BLaER1 (cell line): ENCODE results near the gene NEGR1.

Experiments used
- H3K27ac ChIP-seq: shearing (Covaris generic); formaldehyde crosslinking; 2 replicates; pipeline ENCODE4 v1.8.1; 2022
- H3K27me3 ChIP-seq: shearing (Covaris generic); formaldehyde crosslinking; 2 replicates; pipeline ENCODE4 v1.8.1; 2022
- H3K36me3 ChIP-seq: shearing (Covaris generic); formaldehyde crosslinking; 2 replicates; pipeline ENCODE4 v1.8.1; 2022
- H3K4me1 ChIP-seq: shearing (Covaris generic); formaldehyde crosslinking; 2 replicates; pipeline ENCODE4 v1.8.1; 2022
- H3K4me2 ChIP-seq: shearing (Covaris generic); formaldehyde crosslinking; 2 replicates; pipeline ENCODE4 v1.8.1; 2022
- H3K4me3 ChIP-seq: shearing (Covaris generic); formaldehyde crosslinking; 2 replicates; pipeline ENCODE4 v1.8.1; 2022
- H3K9ac ChIP-seq: shearing (Covaris generic); formaldehyde crosslinking; 2 replicates; pipeline ENCODE4 v1.8.1; 2022
- H3K9me3 ChIP-seq: shearing (Covaris generic); formaldehyde crosslinking; 2 replicates; pipeline ENCODE4 v1.8.1; 2022
- H4K20me1 ChIP-seq: shearing (Covaris generic); formaldehyde crosslinking; 2 replicates; pipeline ENCODE4 v1.8.1; 2022
- Cebpa-rat ChIP-seq: shearing (Covaris generic); IDR thresholded peaks from 2 replicates; pipeline ENCODE4 v1.8.1; 2022

The NEGR1 gene

DNA sequence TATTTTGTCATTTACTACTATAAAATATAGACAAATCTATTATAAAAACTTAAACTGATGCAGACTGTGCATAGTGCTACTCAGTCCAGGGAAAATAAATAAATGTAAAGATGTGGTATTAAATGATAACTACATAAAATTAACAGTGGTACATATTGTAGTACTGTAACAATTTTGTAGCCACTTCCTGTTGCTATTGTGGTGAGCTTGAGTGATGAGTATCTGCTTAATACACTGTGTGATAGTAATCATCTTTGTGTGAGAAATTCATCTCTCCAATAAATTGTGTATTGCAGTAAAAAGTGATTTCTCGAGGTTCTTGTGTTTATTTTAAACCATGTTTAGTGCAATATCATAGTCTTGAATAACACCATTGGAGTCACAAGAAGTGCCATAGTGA is 848.1 kb downstream of the NEGR1 start:
- H3K36me3 ChIP-seq = no peaks in the 10 kb centered on the region
- H3K27ac ChIP-seq = no peak overlapping the region
- no peak for TF ChIP-seq Cebpa-rat
- no peak overlapping the region for H3K9ac ChIP-seq
- no peaks in the 10 kb centered on the region for H3K9me3 ChIP-seq
- no peaks in the 10 kb centered on the region for H3K27me3 ChIP-seq
- no peak overlapping the region for H3K4me3 ChIP-seq
- no peaks in the 10 kb centered on the region; the same call in 1 of the 2 replicates for H4K20me1 ChIP-seq
- no peak overlapping the region for H3K4me2 ChIP-seq
- H3K4me1 ChIP-seq = no peaks in the 10 kb centered on the region

DNA sequence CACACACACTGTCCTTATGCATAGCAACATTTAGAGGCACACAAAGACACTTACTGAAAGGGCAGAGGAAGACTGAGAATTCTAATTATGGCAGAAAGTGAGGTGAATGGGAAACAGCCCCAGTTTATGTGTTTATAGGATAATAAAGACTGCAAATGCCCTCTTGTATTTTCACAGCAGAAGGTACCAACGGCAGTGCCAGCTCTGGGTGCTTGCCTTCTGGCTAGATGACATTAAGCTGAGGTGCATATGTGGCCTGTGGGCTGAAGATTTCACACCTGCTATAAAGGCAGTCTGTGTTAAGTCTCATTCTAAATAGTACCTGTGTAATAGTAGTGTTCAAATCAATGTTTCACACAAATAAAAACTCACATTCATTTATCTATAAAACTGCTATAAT is 854.3 kb downstream of the NEGR1 start:
- no peaks in the 10 kb centered on the region for H3K36me3 ChIP-seq
- H3K9ac ChIP-seq = no peak overlapping the region
- H4K20me1 ChIP-seq = peaks cover 28% of the 10 kb centered on the region; the same call in 1 of the 2 replicates
- no peak for TF ChIP-seq Cebpa-rat
- H3K4me1 ChIP-seq = no peaks in the 10 kb centered on the region
- H3K9me3 ChIP-seq = no peaks in the 10 kb centered on the region
- no peak overlapping the region for H3K4me2 ChIP-seq
- H3K27ac ChIP-seq = no peak overlapping the region
- no peaks in the 10 kb centered on the region for H3K27me3 ChIP-seq
- no peak overlapping the region for H3K4me3 ChIP-seq

DNA sequence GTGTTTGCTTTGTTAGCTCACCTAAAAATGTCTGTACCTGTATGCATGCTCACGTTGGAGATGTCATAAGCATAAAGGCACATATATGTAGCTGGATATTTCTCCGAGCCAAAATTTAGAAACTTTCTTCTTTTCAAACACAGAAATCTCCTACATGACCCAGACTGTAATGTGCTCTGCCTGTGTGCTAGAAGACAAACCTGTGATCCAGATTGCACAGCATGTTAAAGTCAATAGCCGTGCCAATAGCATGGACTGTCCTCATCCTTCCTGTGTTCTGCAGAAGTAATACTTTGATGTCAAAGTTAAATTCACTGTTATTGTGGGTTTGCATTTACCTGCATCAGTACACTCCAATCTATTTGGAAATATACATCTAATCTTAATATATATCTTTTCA is 855.3 kb downstream of the NEGR1 start:
- peaks cover 37% of the 10 kb centered on the region; the same call in 1 of the 2 replicates for H4K20me1 ChIP-seq
- H3K36me3 ChIP-seq = no peaks in the 10 kb centered on the region
- no peak overlapping the region for H3K4me3 ChIP-seq
- H3K9me3 ChIP-seq = no peaks in the 10 kb centered on the region
- no peak overlapping the region for H3K4me2 ChIP-seq
- H3K27me3 ChIP-seq = no peaks in the 10 kb centered on the region
- no peak overlapping the region for H3K9ac ChIP-seq
- no peak for TF ChIP-seq Cebpa-rat
- H3K4me1 ChIP-seq = no peaks in the 10 kb centered on the region
- H3K27ac ChIP-seq = no peak overlapping the region

DNA sequence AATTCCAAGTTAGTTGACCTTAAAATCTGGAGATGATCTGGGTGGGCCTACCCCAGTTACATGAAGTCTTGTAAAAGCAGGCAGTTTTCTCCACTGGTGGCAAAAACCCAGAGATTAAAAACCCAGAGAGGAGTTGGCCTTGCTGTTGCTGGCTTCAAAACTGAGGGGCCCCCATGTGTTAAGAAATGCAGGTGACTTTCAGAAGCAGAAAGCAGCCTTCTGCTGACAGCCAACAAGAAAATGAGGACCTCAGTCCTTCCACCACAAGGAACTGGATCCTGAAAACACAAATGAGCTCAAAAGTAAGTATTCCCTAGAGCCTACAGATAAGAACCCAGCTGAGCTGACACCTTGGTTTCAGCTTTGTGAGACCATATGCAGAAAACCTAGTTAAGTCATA is 857.8 kb downstream of the NEGR1 start:
- Histone ChIP-seq H3K9ac (no peak overlapping the region), H3K4me3 (no peak overlapping the region), H3K4me1 (no peaks in the 10 kb centered on the region), H3K36me3 (no peaks in the 10 kb centered on the region), H3K4me2 (no peak overlapping the region), H3K9me3 (no peaks in the 10 kb centered on the region), H3K27me3 (no peaks in the 10 kb centered on the region), H3K27ac (no peak overlapping the region), H4K20me1 (peaks cover 41% of the 10 kb centered on the region; the same call in 1 of the 2 replicates)
- TF ChIP-seq Cebpa-rat = no peak

DNA sequence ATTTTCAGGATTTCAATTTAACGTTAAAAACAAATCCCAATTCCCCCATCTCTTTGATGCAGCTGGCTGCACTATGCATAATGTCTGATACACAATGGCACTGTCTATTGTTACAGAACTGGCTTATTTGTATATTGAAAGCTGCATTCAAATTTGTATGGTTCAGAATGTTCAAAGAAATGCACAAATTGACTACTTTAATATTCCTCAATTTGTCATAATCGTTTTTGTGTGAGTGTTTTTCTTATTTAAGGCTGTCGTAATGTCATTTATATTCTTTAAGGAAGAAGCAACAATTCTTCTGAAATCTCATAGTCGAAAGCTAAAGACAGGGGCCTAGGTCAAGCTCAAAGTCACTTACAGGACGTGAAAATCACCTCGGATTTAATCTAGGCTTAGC is 860.1 kb downstream of the NEGR1 start:
- no peaks in the 10 kb centered on the region for H3K9me3 ChIP-seq
- no peak overlapping the region for H3K9ac ChIP-seq
- H3K36me3 ChIP-seq = no peaks in the 10 kb centered on the region
- no peaks in the 10 kb centered on the region for H3K27me3 ChIP-seq
- peaks cover 35% of the 10 kb centered on the region; the same call in 1 of the 2 replicates for H4K20me1 ChIP-seq
- no peak overlapping the region for H3K27ac ChIP-seq
- H3K4me1 ChIP-seq = no peaks in the 10 kb centered on the region
- TF ChIP-seq Cebpa-rat = no peak
- no peak overlapping the region for H3K4me2 ChIP-seq
- H3K4me3 ChIP-seq = no peak overlapping the region

DNA sequence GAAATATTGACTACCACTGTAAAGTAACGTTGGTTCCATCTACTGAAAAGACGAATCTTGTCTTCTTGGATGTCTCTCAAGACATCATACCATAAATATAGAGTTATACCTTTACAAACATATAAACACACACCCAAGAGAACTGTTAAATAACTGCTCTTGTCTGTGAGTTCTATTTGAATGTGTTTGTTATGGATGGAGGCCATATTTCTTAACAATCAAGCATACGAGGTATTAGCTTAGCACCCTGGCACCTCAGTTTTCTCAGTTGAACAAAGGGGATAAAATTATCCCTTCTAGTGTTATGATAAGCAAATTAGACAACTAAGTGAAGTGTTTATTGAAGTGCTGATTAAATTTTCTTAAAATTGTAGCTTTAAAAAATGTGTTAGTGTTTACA is 864.9 kb downstream of the NEGR1 start:
- Histone ChIP-seq H3K27ac (no peak overlapping the region), H3K36me3 (no peaks in the 10 kb centered on the region), H3K27me3 (no peaks in the 10 kb centered on the region), H3K4me1 (peaks cover 14% of the 10 kb centered on the region), H3K4me2 (no peak overlapping the region), H3K9me3 (no peaks in the 10 kb centered on the region), H4K20me1 (peaks cover 8% of the 10 kb centered on the region; the same call in 1 of the 2 replicates), H3K9ac (no peak overlapping the region), H3K4me3 (no peak overlapping the region)
- no peak for TF ChIP-seq Cebpa-rat

DNA sequence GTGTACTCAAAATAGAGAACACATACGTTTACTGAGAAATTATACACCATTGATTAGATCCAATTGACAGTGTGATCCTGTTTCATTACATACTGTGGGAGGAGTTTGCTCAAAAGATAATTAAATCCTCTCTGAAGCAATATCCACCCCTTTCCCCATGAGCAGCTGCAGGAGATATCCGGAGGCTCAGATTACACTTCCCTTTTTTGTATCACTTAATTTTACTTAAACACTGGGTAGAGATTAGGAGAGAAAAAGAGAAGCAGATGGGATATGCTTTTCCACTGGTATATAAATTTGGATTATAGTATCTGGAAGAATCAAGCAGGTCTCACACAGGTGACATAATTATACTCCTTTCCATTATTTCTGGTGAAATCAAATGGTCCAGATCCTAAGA is 868.2 kb downstream of the NEGR1 start:
- no peak overlapping the region for H3K27ac ChIP-seq
- no peaks in the 10 kb centered on the region; the same call in 1 of the 2 replicates for H4K20me1 ChIP-seq
- no peak overlapping the region for H3K4me3 ChIP-seq
- H3K36me3 ChIP-seq = no peaks in the 10 kb centered on the region
- no peaks in the 10 kb centered on the region for H3K27me3 ChIP-seq
- TF ChIP-seq Cebpa-rat = no peak
- 0 out of 2 replicates have a peak overlapping the region, but pooled peaks have one; percentile 9 for H3K4me2 ChIP-seq
- H3K9ac ChIP-seq = no peak overlapping the region
- peaks cover 14% of the 10 kb centered on the region for H3K4me1 ChIP-seq
- no peaks in the 10 kb centered on the region for H3K9me3 ChIP-seq

DNA sequence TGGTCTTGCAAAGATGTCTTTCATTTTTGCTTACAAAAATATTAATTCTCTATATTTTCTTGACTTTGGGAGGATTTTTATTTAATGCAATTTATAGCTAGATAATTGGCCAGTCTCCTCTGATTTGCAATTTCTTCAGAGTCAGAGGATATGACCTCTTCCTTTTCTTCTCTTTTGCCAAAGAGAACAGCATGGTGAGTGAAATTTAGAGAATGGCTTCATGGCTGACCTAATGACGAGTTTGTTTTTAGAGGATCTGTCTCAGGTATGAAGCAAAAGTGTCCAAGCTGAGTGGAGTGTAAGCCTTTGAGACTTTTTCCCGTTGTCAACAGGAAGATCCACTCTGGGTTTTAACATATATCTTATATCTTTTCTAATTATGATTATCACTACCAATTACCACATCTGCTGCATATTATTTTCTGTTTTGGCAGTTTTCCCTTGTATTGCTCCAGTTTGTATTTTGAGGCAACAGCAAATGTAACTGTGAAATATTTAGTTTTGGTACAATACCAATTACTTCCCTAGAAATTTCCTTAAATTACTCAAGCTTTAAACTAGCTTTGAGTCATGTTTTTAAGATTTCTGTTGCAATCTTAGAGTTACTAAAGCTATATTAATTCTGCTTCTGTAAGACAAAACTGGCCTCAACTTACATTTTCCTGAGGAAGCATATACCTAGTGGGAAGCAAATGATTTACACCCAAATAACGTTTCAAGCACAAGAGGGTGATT is 868.7 kb downstream of the NEGR1 start:
- H4K20me1 ChIP-seq = no peaks in the 10 kb centered on the region; the same call in 1 of the 2 replicates
- no peak for TF ChIP-seq Cebpa-rat
- H3K4me1 ChIP-seq = peaks cover 14% of the 10 kb centered on the region
- H3K36me3 ChIP-seq = no peaks in the 10 kb centered on the region
- H3K9ac ChIP-seq = no peak overlapping the region
- H3K27ac ChIP-seq = no peak overlapping the region
- no peak overlapping the region for H3K4me2 ChIP-seq
- H3K27me3 ChIP-seq = no peaks in the 10 kb centered on the region
- no peaks in the 10 kb centered on the region for H3K9me3 ChIP-seq
- no peak overlapping the region for H3K4me3 ChIP-seq

DNA sequence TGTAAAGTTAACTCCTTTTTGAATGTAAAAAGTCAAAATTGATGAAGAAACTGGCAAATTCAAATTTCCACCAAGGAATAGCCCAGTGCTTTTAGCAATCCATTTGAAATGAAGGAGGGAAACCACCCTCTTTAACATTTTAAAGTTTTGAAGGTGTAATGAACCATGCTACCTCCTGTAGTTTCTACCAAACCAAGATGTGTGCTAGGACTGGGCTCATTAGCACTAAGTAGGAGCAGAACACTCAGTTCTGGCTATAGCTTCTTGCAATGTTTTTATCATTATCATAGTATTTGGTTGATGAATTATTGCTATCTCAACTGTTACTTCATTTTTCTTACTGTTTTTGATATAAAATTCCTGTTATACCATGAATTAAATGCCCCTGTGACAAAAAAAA is 882.3 kb downstream of the NEGR1 start:
- Histone ChIP-seq H3K27ac (no peak overlapping the region), H3K36me3 (no peaks in the 10 kb centered on the region), H3K9ac (no peak overlapping the region), H3K9me3 (no peaks in the 10 kb centered on the region; the same call in 1 of the 2 replicates), H3K4me2 (peak overlapping the region; percentile 15), H3K27me3 (no peaks in the 10 kb centered on the region), H3K4me3 (no peak overlapping the region), H3K4me1 (peaks cover 13% of the 10 kb centered on the region), H4K20me1 (no peaks in the 10 kb centered on the region)
- TF ChIP-seq Cebpa-rat = no peak

DNA sequence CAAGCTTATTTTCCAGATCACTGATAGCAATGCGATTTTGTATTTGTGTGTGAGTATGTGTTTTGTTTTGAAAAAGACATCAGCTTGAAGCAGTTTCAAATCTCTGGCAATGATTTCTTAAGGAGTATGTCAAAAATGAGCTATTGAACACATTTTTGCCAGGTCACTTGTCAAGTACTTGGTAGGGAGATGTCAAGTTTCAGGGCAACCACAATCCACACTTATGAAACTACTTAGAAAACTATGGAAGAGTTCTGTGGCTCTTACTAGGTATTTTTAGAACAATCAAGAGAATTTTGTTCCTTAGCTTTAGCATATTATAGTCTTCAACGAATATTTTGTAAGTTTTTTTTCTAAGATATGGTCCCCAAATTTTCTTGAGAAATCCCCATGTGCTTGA is 882.7 kb downstream of the NEGR1 start:
- H4K20me1 ChIP-seq = no peaks in the 10 kb centered on the region
- peak overlapping the region; percentile 15 for H3K4me2 ChIP-seq
- no peak overlapping the region for H3K9ac ChIP-seq
- peaks cover 13% of the 10 kb centered on the region for H3K4me1 ChIP-seq
- H3K36me3 ChIP-seq = no peaks in the 10 kb centered on the region
- H3K9me3 ChIP-seq = no peaks in the 10 kb centered on the region; the same call in 1 of the 2 replicates
- no peaks in the 10 kb centered on the region for H3K27me3 ChIP-seq
- H3K27ac ChIP-seq = no peak overlapping the region
- H3K4me3 ChIP-seq = no peak overlapping the region
- TF ChIP-seq Cebpa-rat = no peak
